H1 (cell line): Measurements from ENCODE around the gene RPRML. TPM values are rescaled to one million over a fixed set of nuclear protein-coding genes. Genes with fewer than 3 reads are reported as not detected.
A peak's percentile ranks its signal among the peaks of the same experiment; 100 is the strongest.

ENCODE experiments used
- CTCF ChIP-seq, 3 experiments: IDR thresholded peaks; 1 replicate in 2 of 3; 2 replicates in 1 of 3; pipeline versions ENCODE4 v1.5.1 to v1.6.1; 2011; ENCODE audit warnings: low read length in 3 of 3, mild to moderate bottlenecking in 3 of 3, inconsistent platforms in 2 of 3, low read depth in 1 of 3, moderate library complexity in 1 of 3; ENCODE audit not compliant: insufficient read depth in 1 of 3; ENCODE audit errors: control extremely low read depth in 1 of 3
- polyA plus RNA-seq, 7 experiments: library from polyadenylated mRNA; depleted of rRNA in 3 of 7; stranded (reverse) in 5 of 7; unstranded in 2 of 7; fragments of >200 nt in 5 of 7; fragments of 200-250 nt in 2 of 7; gene quantifications; 1 replicate in 5 of 7; 2 replicates in 1 of 7; 4 replicates in 1 of 7; pipeline versions ENCODE4 v1.2.1 to v1.2.3, GENCODE V29; 2011 to 2013; ENCODE audit warnings: missing spikeins in 2 of 7, mixed read lengths in 2 of 7
- total RNA-seq: library from RNA; stranded (reverse); fragmentation: NEBNext Ultra II Directional; extraction: Animal tissue kit (Norgen Biotek cat#: 25700); gene quantifications from 2 replicates; pipeline ENCODE4 v1.2.1, GENCODE V29; 2021

The RPRML gene
- total and polyA plus RNA-seq, 2 of the 8 experiments (the other 6 are each of a cell fraction or from before 2014, with no cell fraction given): 3.5 to 5.5 TPM

- peak; percentile 90 to 98 (median 90) for TF ChIP-seq CTCF (IDR thresholded peaks at IDR 0.05; ENCODE audit: control extremely low read depth in 1 of 3, insufficient read depth in 1 of 3, low read depth in 1 of 3, low read length in 3 of 3)
These were observed 38.2 kb downstream of the RPRML start (continued) for GRCh38 chr17:46940692-46941404.
